GM18951 (cell line): ENCODE measurements around the gene ICA1.

Source experiments
- POLR2A ChIP-seq: IDR thresholded peaks from 4 replicates; pipeline ENCODE4 v1.6.1; 2011; ENCODE audit warnings: mild to moderate bottlenecking; ENCODE audit not compliant: insufficient read length, insufficient read depth; ENCODE audit errors: extremely low read depth
- in situ Hi-C: fragments of 300-500 bp; cut with MboI; formaldehyde crosslinking; loops from one replicate; pipeline ENCODE4 v1.12.0; 2022; ENCODE audit warnings: low sequenced_read_pairs, mixed read lengths, inconsistent platforms; ENCODE audit not compliant: unreplicated experiment

Gene ICA1

GRCh38 chr7:8284606-8285005, 22.6 kb upstream of the ICA1 start:
- TF ChIP-seq POLR2A = no peak
- in situ Hi-C loops = no loop called here

- TF ChIP-seq POLR2A = no peak
- in situ Hi-C loops = no loop called here
Measured at GRCh38 chr7:8283968-8284367, 22.0 kb upstream of the ICA1 start.

GRCh38 chr7:8282871-8283270, 20.9 kb upstream of the ICA1 start:
- in situ Hi-C loops = no loop called here
- no peak for TF ChIP-seq POLR2A

- in situ Hi-C loops = no loop called here
- no peak for TF ChIP-seq POLR2A
Measured at GRCh38 chr7:8282162-8282561, 20.2 kb upstream of the ICA1 start.

GRCh38 chr7:8278183-8278582, 16.2 kb upstream of the ICA1 start:
- TF ChIP-seq POLR2A = no peak
- in situ Hi-C loops = no loop called here

GRCh38 chr7:8277394-8277982, 15.5 kb upstream of the ICA1 start:
- in situ Hi-C loops = no loop called here
- TF ChIP-seq POLR2A = no peak

GRCh38 chr7:8274589-8274988, 12.6 kb upstream of the ICA1 start:
- in situ Hi-C loops = no loop called here
- TF ChIP-seq POLR2A = no peak

- TF ChIP-seq POLR2A = no peak
Measured at GRCh38 chr7:8271960-8272359, 10.0 kb upstream of the ICA1 start.

GRCh38 chr7:8263048-8263447, 1.1 kb upstream of the ICA1 start:
- in situ Hi-C loops = no loop called here
- no peak for TF ChIP-seq POLR2A

More at GRCh38 chr7:8271960-8272359, 10.0 kb upstream of the ICA1 start:
- in situ Hi-C loops = no loop called here

- in situ Hi-C loops = no loop called here
- TF ChIP-seq POLR2A = no peak
Measured at GRCh38 chr7:8260871-8261694, 884 bp downstream of the ICA1 start.

GRCh38 chr7:8259586-8260222, 2.3 kb downstream of the ICA1 start:
- in situ Hi-C loops = no loop called here
- TF ChIP-seq POLR2A = no peak

- in situ Hi-C loops = no loop called here
Measured at GRCh38 chr7:8258734-8259133, 3.2 kb downstream of the ICA1 start.

GRCh38 chr7:8258166-8258565, 3.8 kb downstream of the ICA1 start:
- no peak for TF ChIP-seq POLR2A
- in situ Hi-C loops = no loop called here

More at GRCh38 chr7:8258734-8259133, 3.2 kb downstream of the ICA1 start:
- no peak for TF ChIP-seq POLR2A
